ENCODE measurements around the gene FCRL4. TPM values are rescaled to one million over a fixed set of nuclear protein-coding genes. Genes with fewer than 3 reads are reported as not detected.
A peak's percentile ranks its signal among the peaks of the same experiment; 100 is the strongest.

Gene FCRL4
- total RNA-seq, 2 experiments from 2014 or later = not detected

- Histone ChIP-seq H3K27ac (ENCODE audit: low read depth, low read length, poor library complexity, severe bottlenecking) (no peak overlapping the region), H2AFZ (ENCODE audit: low read length) (no peak overlapping the region), H3K4me2 (ENCODE audit: low read length) (no peak overlapping the region), H3K79me2 (ENCODE audit: insufficient read depth, low read depth, low read length) (no peaks in the 10 kb centered on the region), H3K9me2 (ENCODE audit: insufficient read depth, low read length) (no peaks in the 10 kb centered on the region), H4K20me1 (ENCODE audit: insufficient read depth, low read length) (no peaks in the 10 kb centered on the region; the same call in 1 of the 2 replicates), H3K9me3 (ENCODE audit: low read length) (no peaks in the 10 kb centered on the region), H3K36me3 (ENCODE audit: insufficient read depth, low read length) (peaks cover 59% of the 10 kb centered on the region), H3K4me3 (ENCODE audit: low read depth, low read length, poor library complexity, severe bottlenecking) (no peak overlapping the region), H3K4me1 (ENCODE audit: insufficient read depth, low read length, poor library complexity, severe bottlenecking) (peaks cover 19% of the 10 kb centered on the region)
- ChIA-PET CTCF (ENCODE audit: unreplicated experiment) (no interaction called here), POLR2A (no interaction called here)
- no peak for DNase-seq (ENCODE audit: low spot score)
- intact Hi-C loops (cut with micrococcal nuclease; ENCODE audit: unreplicated experiment) = no loop called here
- no TSS peak for BruUV-seq (replicated peaks)
- TF ChIP-seq EZH2phosphoT487 (IDR thresholded peaks at IDR 0.05; ENCODE audit: borderline replicate concordance, low read depth, low read length) = no peak
- TF ChIP-seq, protein P1, sequence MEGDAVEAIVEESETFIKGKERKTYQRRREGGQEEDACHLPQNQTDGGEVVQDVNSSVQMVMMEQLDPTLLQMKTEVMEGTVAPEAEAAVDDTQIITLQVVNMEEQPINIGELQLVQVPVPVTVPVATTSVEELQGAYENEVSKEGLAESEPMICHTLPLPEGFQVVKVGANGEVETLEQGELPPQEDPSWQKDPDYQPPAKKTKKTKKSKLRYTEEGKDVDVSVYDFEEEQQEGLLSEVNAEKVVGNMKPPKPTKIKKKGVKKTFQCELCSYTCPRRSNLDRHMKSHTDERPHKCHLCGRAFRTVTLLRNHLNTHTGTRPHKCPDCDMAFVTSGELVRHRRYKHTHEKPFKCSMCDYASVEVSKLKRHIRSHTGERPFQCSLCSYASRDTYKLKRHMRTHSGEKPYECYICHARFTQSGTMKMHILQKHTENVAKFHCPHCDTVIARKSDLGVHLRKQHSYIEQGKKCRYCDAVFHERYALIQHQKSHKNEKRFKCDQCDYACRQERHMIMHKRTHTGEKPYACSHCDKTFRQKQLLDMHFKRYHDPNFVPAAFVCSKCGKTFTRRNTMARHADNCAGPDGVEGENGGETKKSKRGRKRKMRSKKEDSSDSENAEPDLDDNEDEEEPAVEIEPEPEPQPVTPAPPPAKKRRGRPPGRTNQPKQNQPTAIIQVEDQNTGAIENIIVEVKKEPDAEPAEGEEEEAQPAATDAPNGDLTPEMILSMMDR (conservative IDR thresholded peaks at IDR 0.05; ENCODE audit: low read length) = no peak
Observed at GRCh38 chr1:157542676-157543075, 55.2 kb downstream of the FCRL4 start.

DNA sequence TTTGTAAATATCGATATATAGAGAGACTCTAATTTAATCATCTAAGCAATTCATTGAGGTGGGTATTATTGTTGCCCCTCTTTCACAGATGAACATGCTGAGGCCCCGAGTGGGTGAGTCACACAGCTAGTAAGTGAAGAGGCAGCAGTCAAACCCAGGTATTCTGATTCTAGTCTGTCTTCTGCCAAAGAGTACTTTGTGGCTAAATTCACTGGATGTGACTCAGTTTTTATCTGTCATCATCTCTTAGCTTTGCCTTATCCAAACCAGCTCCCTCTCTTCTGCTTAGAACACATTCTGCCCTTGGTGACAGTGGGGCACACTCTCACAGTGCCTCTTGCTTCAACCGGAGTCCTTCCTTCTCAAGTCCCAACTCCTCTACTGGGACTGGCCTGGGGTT lies 57.0 kb downstream of the FCRL4 start:
- POLR2A ChIA-PET = no interaction called here

GRCh38 chr1:157540160-157540748 lies 57.6 kb downstream of the FCRL4 start:
- POLR2A ChIA-PET = interaction anchor here (0.7 to 1.3 kb wide), 3 partner anchors 19 to 38 kb away, joined by 3 to 5 read pairs (median 3); no protein-coding TSS in a partner anchor
- CTCF ChIA-PET (ENCODE audit: unreplicated experiment) = no interaction called here
- H3K4me1 ChIP-seq (ENCODE audit: insufficient read depth, low read length, poor library complexity, severe bottlenecking) = peaks cover 19% of the 10 kb centered on the region
- no TSS peak for BruUV-seq (replicated peaks)
- H3K9me3 ChIP-seq (ENCODE audit: low read length) = no peaks in the 10 kb centered on the region
- peak overlapping the region; percentile 46 for H3K4me2 ChIP-seq (ENCODE audit: low read length)
- H3K4me3 ChIP-seq (ENCODE audit: low read depth, low read length, poor library complexity, severe bottlenecking) = no peak overlapping the region
- H4K20me1 ChIP-seq (ENCODE audit: insufficient read depth, low read length) = no peaks in the 10 kb centered on the region; the same call in 1 of the 2 replicates
- DNase-seq (ENCODE audit: low spot score) = no peak
- intact Hi-C loops (cut with micrococcal nuclease; ENCODE audit: unreplicated experiment) = no loop called here
- TF ChIP-seq, protein P1 (conservative IDR thresholded peaks at IDR 0.05; ENCODE audit: low read length) = no peak
- TF ChIP-seq EZH2phosphoT487 (IDR thresholded peaks at IDR 0.05; ENCODE audit: borderline replicate concordance, low read depth, low read length) = no peak
- no peak overlapping the region for H2AFZ ChIP-seq (ENCODE audit: low read length)
- peaks cover 54% of the 10 kb centered on the region for H3K36me3 ChIP-seq (ENCODE audit: insufficient read depth, low read length)
- H3K79me2 ChIP-seq (ENCODE audit: insufficient read depth, low read depth, low read length) = no peaks in the 10 kb centered on the region
- no peak overlapping the region for H3K27ac ChIP-seq (ENCODE audit: low read depth, low read length, poor library complexity, severe bottlenecking)
- no peaks in the 10 kb centered on the region for H3K9me2 ChIP-seq (ENCODE audit: insufficient read depth, low read length)

More for the DNA sequence above, 57.0 kb downstream of the FCRL4 start:
- no peak for DNase-seq (ENCODE audit: low spot score)
- intact Hi-C loops (cut with micrococcal nuclease; ENCODE audit: unreplicated experiment) = no loop called here
- no peak overlapping the region for H3K27ac ChIP-seq (ENCODE audit: low read depth, low read length, poor library complexity, severe bottlenecking)
- H3K4me1 ChIP-seq (ENCODE audit: insufficient read depth, low read length, poor library complexity, severe bottlenecking) = peaks cover 19% of the 10 kb centered on the region
- CTCF ChIA-PET (ENCODE audit: unreplicated experiment) = no interaction called here
- H3K9me3 ChIP-seq (ENCODE audit: low read length) = no peaks in the 10 kb centered on the region
- no peaks in the 10 kb centered on the region; the same call in 1 of the 2 replicates for H4K20me1 ChIP-seq (ENCODE audit: insufficient read depth, low read length)
- H3K36me3 ChIP-seq (ENCODE audit: insufficient read depth, low read length) = peaks cover 55% of the 10 kb centered on the region
- BruUV-seq (replicated peaks) = no TSS peak
- TF ChIP-seq EZH2phosphoT487 (IDR thresholded peaks at IDR 0.05; ENCODE audit: borderline replicate concordance, low read depth, low read length) = no peak
- TF ChIP-seq, protein P1 (conservative IDR thresholded peaks at IDR 0.05; ENCODE audit: low read length) = no peak
- H3K79me2 ChIP-seq (ENCODE audit: insufficient read depth, low read depth, low read length) = no peaks in the 10 kb centered on the region
- no peak overlapping the region for H2AFZ ChIP-seq (ENCODE audit: low read length)
- no peaks in the 10 kb centered on the region for H3K9me2 ChIP-seq (ENCODE audit: insufficient read depth, low read length)
- no peak overlapping the region for H3K4me3 ChIP-seq (ENCODE audit: low read depth, low read length, poor library complexity, severe bottlenecking)
- H3K4me2 ChIP-seq (ENCODE audit: low read length) = no peak overlapping the region

Measured in OCI-LY7 (cell line).